ENCODE results near the gene VSTM4. TPM values are rescaled to one million over a fixed set of nuclear protein-coding genes. Genes with fewer than 3 reads are reported as not detected.

Gene VSTM4
- total and polyA plus RNA-seq, 2 donors (not counting 1 experiment from before 2014, with no cell fraction given): not detected

- ATAC-seq (ENCODE audit: low read depth) (no peak), DNase-seq (no peak)
- Mint-ChIP-seq H3K4me3 (no peak overlapping the region), H3K27me3 (peaks cover 12% of the 10 kb centered on the region), H3K27ac (no peak overlapping the region), H3K9me3 (ENCODE audit: insufficient read depth) (no peaks in the 10 kb centered on the region), H3K4me1 (peaks cover 4% of the 10 kb centered on the region)
- no peak overlapping the region for H3K4me3 ChIP-seq (ENCODE audit: control extremely low read depth in 1 of 5, extremely low read depth in 1 of 5, insufficient read depth in 1 of 5, low read depth in 2 of 5, low read length in 4 of 5)
- H4K20me1 ChIP-seq (ENCODE audit: control insufficient read depth, insufficient read depth, low read length, poor library complexity, severe bottlenecking): no peaks in the 10 kb centered on the region
- ChIA-PET CTCF (no interaction called here), POLR2A (no interaction called here)
- H3K9ac ChIP-seq (ENCODE audit: low read length): no peak overlapping the region
- H3K4me2 ChIP-seq (replicated peaks; ENCODE audit: low read depth, low read length, poor library complexity, severe bottlenecking): no peak overlapping the region
- H3K36me3 ChIP-seq (replicated peaks in 1 of 2; ENCODE audit: control extremely low read depth in 1 of 2, control insufficient read depth in 1 of 2, extremely low read depth in 1 of 2, insufficient read depth in 2 of 2, low read length in 1 of 2): no peaks in the 10 kb centered on the region
- H3K79me2 ChIP-seq (ENCODE audit: control insufficient read depth, insufficient read depth, low read length): no peaks in the 10 kb centered on the region
- no peak overlapping the region for H3K27ac ChIP-seq (ENCODE audit: low read length in 2 of 2)
- H2AFZ ChIP-seq (ENCODE audit: insufficient read depth, low read depth, low read length, poor library complexity, severe bottlenecking): no peak overlapping the region
- WGBS (ENCODE audit: insufficient coverage): 100% methylated on average over 3 of the region's 4 CpGs
- TF ChIP-seq EZH2 (IDR thresholded peaks at IDR 0.05; ENCODE audit: borderline replicate concordance, insufficient read depth, low read depth, low read length, poor library complexity, severe bottlenecking) (no peak), CTCF (IDR thresholded peaks at IDR 0.05) (no peak)
- H3K4me1 ChIP-seq (ENCODE audit: control insufficient read depth in 2 of 2, insufficient read depth in 2 of 2, low read length in 2 of 2): peaks cover 4 to 5% of the 10 kb centered on the region in 2 donors
- intact Hi-C loops (cut with micrococcal nuclease): no loop called here
- H3K27me3 ChIP-seq (replicated peaks in 1 of 4; ENCODE audit: control extremely low read depth in 1 of 4, control insufficient read depth in 3 of 4, insufficient read depth in 4 of 4, low read length in 3 of 4): peaks cover 0 to 38% (median 8%) of the 10 kb centered on the region in 4 experiments
- peaks cover 0 to 5% (median 0%) of the 10 kb centered on the region in 3 donors for H3K9me3 ChIP-seq (ENCODE audit: control extremely low read depth in 1 of 3, control insufficient read depth in 2 of 3, insufficient read depth in 1 of 3, low read length in 2 of 3)
Measured at GRCh38 chr10:49110684-49111319, 4.5 kb downstream of the VSTM4 start.

GRCh38 chr10:49109669-49110340 lies 5.5 kb downstream of the VSTM4 start:
- no peak overlapping the region for H2AFZ ChIP-seq (ENCODE audit: insufficient read depth, low read depth, low read length, poor library complexity, severe bottlenecking)
- H3K4me3 ChIP-seq (ENCODE audit: control extremely low read depth in 1 of 5, extremely low read depth in 1 of 5, insufficient read depth in 1 of 5, low read depth in 2 of 5, low read length in 4 of 5): no peak overlapping the region
- no peak overlapping the region for H3K27ac Mint-ChIP-seq
- no peak for ATAC-seq (ENCODE audit: low read depth)
- no peaks in the 10 kb centered on the region for H4K20me1 ChIP-seq (ENCODE audit: control insufficient read depth, insufficient read depth, low read length, poor library complexity, severe bottlenecking)
- H3K4me3 Mint-ChIP-seq: no peak overlapping the region
- H3K4me1 ChIP-seq (ENCODE audit: control insufficient read depth in 2 of 2, insufficient read depth in 2 of 2, low read length in 2 of 2): peaks cover 2 to 3% of the 10 kb centered on the region in 2 donors
- peaks cover 2% of the 10 kb centered on the region for H3K4me1 Mint-ChIP-seq
- intact Hi-C loops (cut with micrococcal nuclease): no loop called here
- H3K36me3 ChIP-seq (replicated peaks in 1 of 2; ENCODE audit: control extremely low read depth in 1 of 2, control insufficient read depth in 1 of 2, extremely low read depth in 1 of 2, insufficient read depth in 2 of 2, low read length in 1 of 2): no peaks in the 10 kb centered on the region
- H3K79me2 ChIP-seq (ENCODE audit: control insufficient read depth, insufficient read depth, low read length): no peaks in the 10 kb centered on the region
- H3K27me3 ChIP-seq (replicated peaks in 1 of 4; ENCODE audit: control extremely low read depth in 1 of 4, control insufficient read depth in 3 of 4, insufficient read depth in 4 of 4, low read length in 3 of 4): peaks cover 0 to 32% (median 6%) of the 10 kb centered on the region in 4 experiments
- 93% methylated on average over 9 of the region's 9 CpGs for whole genome bisulfite sequencing (ENCODE audit: insufficient coverage)
- POLR2A ChIA-PET: no interaction called here
- no peak overlapping the region for H3K4me2 ChIP-seq (replicated peaks; ENCODE audit: low read depth, low read length, poor library complexity, severe bottlenecking)
- DNase-seq: no peak
- H3K9me3 Mint-ChIP-seq (ENCODE audit: insufficient read depth): no peaks in the 10 kb centered on the region
- CTCF ChIA-PET: no interaction called here
- H3K9me3 ChIP-seq (ENCODE audit: control extremely low read depth in 1 of 3, control insufficient read depth in 2 of 3, insufficient read depth in 1 of 3, low read length in 2 of 3): peaks cover 0 to 3% (median 0%) of the 10 kb centered on the region in 3 donors
- no peak overlapping the region for H3K9ac ChIP-seq (ENCODE audit: low read length)
- H3K27ac ChIP-seq (ENCODE audit: low read length in 2 of 2): no peak overlapping the region
- peaks cover 11% of the 10 kb centered on the region for H3K27me3 Mint-ChIP-seq
- TF ChIP-seq CTCF (IDR thresholded peaks at IDR 0.05) (no peak), EZH2 (IDR thresholded peaks at IDR 0.05; ENCODE audit: borderline replicate concordance, insufficient read depth, low read depth, low read length, poor library complexity, severe bottlenecking) (no peak)

Measured in B cell (primary cell).